Measurements from ENCODE around the gene LZTR1. TPM values are rescaled to one million over a fixed set of nuclear protein-coding genes. Genes with fewer than 3 reads are reported as not detected.

LZTR1 gene
- total and polyA plus RNA-seq, 9 donors, result 28.2 to 73.4 (median 50.0) TPM

DNA sequence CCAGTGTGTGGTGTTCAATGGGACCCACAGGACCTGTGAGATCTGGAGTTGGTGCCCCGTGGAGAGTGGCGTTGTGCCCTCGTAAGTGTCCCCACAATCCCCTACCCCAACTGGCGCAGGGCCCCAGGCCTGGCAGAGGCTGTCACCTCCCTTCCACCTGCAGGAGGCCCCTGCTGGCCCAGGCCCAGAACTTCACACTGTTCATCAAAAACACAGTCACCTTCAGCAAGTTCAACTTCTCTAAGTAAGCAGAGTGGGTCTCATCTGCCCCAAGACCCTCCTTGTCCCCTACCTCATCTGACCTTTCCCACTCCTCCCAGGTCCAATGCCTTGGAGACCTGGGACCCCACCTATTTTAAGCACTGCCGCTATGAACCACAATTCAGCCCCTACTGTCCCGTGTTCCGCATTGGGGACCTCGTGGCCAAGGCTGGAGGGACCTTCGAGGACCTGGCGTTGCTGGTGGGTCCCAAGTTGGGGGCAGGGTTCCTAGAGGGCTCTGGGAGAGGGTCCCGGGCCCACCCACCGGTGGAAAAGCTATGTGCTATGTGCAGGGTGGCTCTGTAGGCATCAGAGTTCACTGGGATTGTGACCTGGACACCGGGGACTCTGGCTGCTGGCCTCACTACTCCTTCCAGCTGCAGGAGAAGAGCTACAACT is 41.0 kb downstream of the LZTR1 start:
- 85 to 89% (median 86%) methylated on average over 13 of the region's 13 CpGs for WGBS, 3 donors
- no peak overlapping the region for H3K27ac ChIP-seq
- intact Hi-C loops (cut with DNase I), result no loop called here
- H3K27me3 ChIP-seq, result no peaks in the 10 kb centered on the region
- peaks cover 6% of the 10 kb centered on the region for H3K4me1 ChIP-seq (ENCODE audit: insufficient read depth)
- no peaks in the 10 kb centered on the region for H3K36me3 ChIP-seq
- DNase-seq, result no peak
- no peak overlapping the region for H3K4me3 ChIP-seq
- TF ChIP-seq POLR2A (IDR thresholded peaks at IDR 0.05) (no peak), EP300 (IDR thresholded peaks at IDR 0.05) (no peak)
- TF ChIP-seq, protein P1, sequence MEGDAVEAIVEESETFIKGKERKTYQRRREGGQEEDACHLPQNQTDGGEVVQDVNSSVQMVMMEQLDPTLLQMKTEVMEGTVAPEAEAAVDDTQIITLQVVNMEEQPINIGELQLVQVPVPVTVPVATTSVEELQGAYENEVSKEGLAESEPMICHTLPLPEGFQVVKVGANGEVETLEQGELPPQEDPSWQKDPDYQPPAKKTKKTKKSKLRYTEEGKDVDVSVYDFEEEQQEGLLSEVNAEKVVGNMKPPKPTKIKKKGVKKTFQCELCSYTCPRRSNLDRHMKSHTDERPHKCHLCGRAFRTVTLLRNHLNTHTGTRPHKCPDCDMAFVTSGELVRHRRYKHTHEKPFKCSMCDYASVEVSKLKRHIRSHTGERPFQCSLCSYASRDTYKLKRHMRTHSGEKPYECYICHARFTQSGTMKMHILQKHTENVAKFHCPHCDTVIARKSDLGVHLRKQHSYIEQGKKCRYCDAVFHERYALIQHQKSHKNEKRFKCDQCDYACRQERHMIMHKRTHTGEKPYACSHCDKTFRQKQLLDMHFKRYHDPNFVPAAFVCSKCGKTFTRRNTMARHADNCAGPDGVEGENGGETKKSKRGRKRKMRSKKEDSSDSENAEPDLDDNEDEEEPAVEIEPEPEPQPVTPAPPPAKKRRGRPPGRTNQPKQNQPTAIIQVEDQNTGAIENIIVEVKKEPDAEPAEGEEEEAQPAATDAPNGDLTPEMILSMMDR (IDR thresholded peaks at IDR 0.05), result no peak
- H3K9me3 ChIP-seq, result no peaks in the 10 kb centered on the region

DNA sequence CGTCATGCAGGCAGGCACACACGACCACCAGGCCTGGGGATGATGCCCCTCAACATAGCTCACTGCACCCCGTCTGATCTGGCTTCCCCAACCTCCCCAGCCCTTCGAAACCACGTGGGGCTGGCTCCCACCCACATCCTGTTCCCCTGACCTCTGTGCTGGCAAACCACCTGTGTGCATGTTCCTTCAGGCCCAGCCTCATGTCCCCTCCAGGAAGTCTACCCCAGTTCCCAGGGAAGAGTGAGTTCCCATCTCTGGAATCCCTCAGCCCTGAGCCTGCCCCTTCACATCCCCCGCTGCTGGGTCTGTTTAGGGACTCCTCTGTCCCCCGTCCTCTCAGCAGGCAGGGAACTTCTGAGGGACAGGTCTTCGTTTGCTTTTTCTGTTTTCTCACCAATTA is 43.2 kb downstream of the LZTR1 start:
- Histone ChIP-seq H3K4me1 (ENCODE audit: insufficient read depth) (peaks cover 6% of the 10 kb centered on the region), H3K9me3 (no peaks in the 10 kb centered on the region), H3K36me3 (no peaks in the 10 kb centered on the region), H3K27me3 (no peaks in the 10 kb centered on the region), H3K4me3 (no peak overlapping the region), H3K27ac (no peak overlapping the region)
- intact Hi-C loops (cut with DNase I), result no loop called here
- WGBS, 3 donors, result 72 to 81% (median 77%) methylated on average over 8 of the region's 8 CpGs
- TF ChIP-seq POLR2A (IDR thresholded peaks at IDR 0.05) (no peak), EP300 (IDR thresholded peaks at IDR 0.05) (no peak)
- TF ChIP-seq, protein P1 (IDR thresholded peaks at IDR 0.05), result no peak
- no peak for DNase-seq

DNA sequence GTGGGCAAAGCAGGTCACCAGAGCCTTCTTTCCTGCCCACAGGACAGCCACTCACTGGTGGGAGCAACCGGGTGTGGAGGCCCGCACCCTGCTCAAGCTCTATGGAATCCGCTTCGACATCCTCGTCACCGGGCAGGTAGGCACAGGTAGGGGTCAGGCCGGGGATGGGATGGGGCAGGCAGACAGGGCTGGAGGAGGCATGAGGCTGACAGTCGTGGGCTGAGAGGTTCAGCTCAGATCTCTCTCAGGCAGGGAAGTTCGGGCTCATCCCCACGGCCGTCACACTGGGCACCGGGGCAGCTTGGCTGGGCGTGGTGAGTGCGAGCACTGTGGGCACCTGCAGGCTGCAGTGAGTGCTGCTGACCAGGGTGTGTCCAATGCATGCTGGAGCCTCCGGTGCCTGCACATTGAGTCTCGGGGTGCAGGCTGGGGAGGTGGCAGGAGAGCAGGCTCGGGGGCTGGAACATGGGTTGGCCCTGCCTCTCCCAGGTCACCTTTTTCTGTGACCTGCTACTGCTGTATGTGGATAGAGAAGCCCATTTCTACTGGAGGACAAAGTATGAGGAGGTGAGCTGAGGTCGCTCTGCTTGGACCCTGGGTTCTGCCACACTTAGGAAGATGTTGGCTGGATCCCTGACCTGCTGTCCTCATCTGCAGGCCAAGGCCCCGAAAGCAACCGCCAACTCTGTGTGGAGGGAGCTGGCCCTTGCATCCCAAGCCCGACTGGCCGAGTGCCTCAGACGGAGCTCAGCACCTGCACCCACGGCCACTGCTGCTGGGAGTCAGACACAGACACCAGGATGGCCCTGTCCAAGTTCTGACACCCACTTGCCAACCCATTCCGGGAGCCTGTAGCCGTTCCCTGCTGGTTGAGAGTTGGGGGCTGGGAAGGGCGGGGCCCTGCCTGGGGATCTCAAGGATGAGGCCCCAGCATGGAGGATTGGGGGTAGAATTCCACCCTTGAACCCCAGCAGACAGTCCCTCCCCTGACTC is 44.0 kb downstream of the LZTR1 start:
- no peak for TF ChIP-seq POLR2A (IDR thresholded peaks at IDR 0.05)
- TF ChIP-seq, protein P1 (IDR thresholded peaks at IDR 0.05), result no peak
- no peak for TF ChIP-seq EP300 (IDR thresholded peaks at IDR 0.05)
- no peaks in the 10 kb centered on the region for H3K9me3 ChIP-seq
- H3K27ac ChIP-seq, result no peak overlapping the region
- H3K4me1 ChIP-seq (ENCODE audit: insufficient read depth), result peaks cover 6% of the 10 kb centered on the region
- intact Hi-C loops (cut with DNase I), result no loop called here
- 88 to 92% (median 89%) methylated on average over 24 to 27 of the region's 27 CpGs for WGBS, 3 donors
- H3K27me3 ChIP-seq, result no peaks in the 10 kb centered on the region
- no peaks in the 10 kb centered on the region for H3K36me3 ChIP-seq
- no peak for DNase-seq
- no peak overlapping the region for H3K4me3 ChIP-seq

DNA sequence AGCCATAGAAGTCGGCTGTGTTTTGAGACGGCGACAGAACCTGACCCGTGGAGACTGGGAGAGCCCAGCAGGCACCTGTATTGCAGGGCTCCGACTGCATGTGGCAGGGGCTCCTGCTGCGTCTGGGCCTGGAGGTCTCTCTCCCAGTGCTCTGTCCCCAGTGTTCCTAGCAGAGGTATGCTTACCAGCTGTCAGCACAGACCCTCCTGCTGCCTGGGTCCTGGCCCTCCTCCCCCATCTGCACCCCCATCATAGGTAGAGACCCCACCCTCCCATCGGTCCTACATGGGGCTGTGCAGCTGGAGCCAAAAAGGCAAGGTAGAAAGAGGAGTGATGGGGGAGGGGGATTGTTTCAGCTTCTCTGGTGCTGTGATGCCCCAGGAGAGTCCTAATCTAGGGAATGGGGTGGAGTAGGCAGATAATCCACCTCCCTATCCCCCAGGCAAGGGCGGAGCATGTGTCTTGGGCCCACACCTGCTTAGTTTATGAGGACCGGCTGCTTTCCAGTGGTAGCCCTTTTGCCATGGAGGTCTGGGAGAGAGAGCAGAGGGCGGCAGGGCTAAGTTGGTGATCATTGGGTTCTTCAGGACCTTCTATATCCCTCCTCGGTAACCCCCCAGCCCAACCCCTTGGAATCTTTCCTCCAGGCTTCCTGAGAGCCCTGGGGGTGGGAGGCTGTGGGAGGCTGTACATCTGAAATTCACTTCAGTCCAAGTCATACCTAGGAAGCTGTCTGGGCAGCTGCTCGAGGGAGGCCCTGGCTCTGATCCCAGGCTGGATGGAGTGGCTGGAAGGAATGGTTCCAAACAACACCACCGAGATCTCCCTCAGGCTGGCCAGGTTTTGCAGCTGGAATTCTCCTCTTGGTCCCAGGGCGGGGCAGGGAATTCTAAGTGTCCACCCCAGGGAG is 44.9 kb downstream of the LZTR1 start:
- no peak overlapping the region for H3K27ac ChIP-seq
- 45 to 57% (median 49%) methylated on average over 14 of the region's 14 CpGs for WGBS, 3 donors

More for the DNA sequence above, 44.9 kb downstream of the LZTR1 start:
- no peak overlapping the region for H3K4me3 ChIP-seq
- no peaks in the 10 kb centered on the region for H3K36me3 ChIP-seq
- DNase-seq, result peak in 3 of 5 donors; percentile 56 to 86 (median 66)
- intact Hi-C loops (cut with DNase I), result no loop called here
- no peaks in the 10 kb centered on the region for H3K27me3 ChIP-seq
- peaks cover 7% of the 10 kb centered on the region for H3K4me1 ChIP-seq (ENCODE audit: insufficient read depth)
- TF ChIP-seq, protein P1 (IDR thresholded peaks at IDR 0.05), result no peak
- TF ChIP-seq EP300 (IDR thresholded peaks at IDR 0.05) (no peak), POLR2A (IDR thresholded peaks at IDR 0.05) (no peak)
- H3K9me3 ChIP-seq, result no peaks in the 10 kb centered on the region
